ENCODE measurements around the gene PDE4A. TPM values are rescaled to one million over a fixed set of nuclear protein-coding genes. Genes with fewer than 3 reads are reported as not detected.
A peak's percentile ranks its signal among the peaks of the same experiment; 100 is the strongest.
"Not testable (repeated sequence)": the region's sequence is repeated elsewhere in the genome, so short reads cannot be mapped to it uniquely, and the experiment has no call there.

PDE4A gene
- total RNA-seq, 1 donor from 2014 or later = 105 TPM

DNA sequence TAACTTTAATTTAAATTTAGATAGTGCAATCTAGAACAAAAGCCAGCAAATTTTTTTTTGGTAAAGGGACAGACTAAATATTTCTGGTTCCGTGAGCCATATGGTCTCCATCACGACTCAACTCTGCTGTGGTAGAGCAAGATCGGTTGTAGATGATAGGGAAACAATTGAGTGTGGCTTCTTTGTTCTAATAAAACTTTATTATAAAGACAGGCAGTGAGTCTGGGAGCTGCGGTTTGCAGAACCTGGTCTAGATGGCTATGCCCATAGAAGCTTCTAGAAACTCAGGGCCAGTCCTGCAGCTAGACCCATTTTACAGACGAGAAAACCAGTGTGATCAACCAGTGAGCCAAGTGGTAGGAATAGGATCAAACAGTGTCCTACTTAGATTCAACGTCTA is 28.2 kb upstream of the PDE4A start:
- DNase-seq (ENCODE audit: low spot score) = no peak
- H3K4me3 Mint-ChIP-seq (ENCODE audit: low read depth) = no peak overlapping the region
- no peaks in the 10 kb centered on the region for H3K9me3 Mint-ChIP-seq
- H3K27me3 Mint-ChIP-seq (ENCODE audit: low read depth) = no peaks in the 10 kb centered on the region
- H3K27ac Mint-ChIP-seq = no peak overlapping the region
- H3K36me3 Mint-ChIP-seq (ENCODE audit: low read depth) = peaks cover 61% of the 10 kb centered on the region
- intact Hi-C loops (cut with micrococcal nuclease) = no loop called here
- peaks cover 5% of the 10 kb centered on the region for H3K4me1 Mint-ChIP-seq (ENCODE audit: low read depth)

DNA sequence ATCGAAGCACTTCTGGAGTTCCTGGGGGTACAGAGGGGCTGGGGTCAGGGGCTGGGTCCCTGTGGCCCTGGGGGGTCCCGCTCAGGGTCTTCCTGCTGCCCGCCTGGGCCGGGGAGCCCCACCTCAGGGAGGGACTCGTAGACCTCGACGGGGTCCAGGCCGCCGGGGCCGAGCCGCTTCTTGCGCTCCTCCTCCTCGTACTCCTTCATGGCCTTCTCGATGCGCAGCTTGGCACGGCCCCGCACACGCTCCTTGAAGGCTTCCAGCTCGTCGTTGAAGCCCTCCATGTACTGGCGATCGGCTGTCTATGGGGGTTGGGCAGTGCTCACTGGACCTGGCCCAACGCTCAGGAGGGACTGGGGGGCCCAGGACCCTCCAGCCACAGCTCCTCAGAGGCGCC is 27.2 kb upstream of the PDE4A start:
- DNase-seq (ENCODE audit: low spot score) = no peak
- Mint-ChIP-seq H3K27me3 (ENCODE audit: low read depth) (no peaks in the 10 kb centered on the region), H3K36me3 (ENCODE audit: low read depth) (peaks cover 67% of the 10 kb centered on the region), H3K4me1 (ENCODE audit: low read depth) (peaks cover 8% of the 10 kb centered on the region), H3K4me3 (ENCODE audit: low read depth) (no peak overlapping the region), H3K27ac (no peak overlapping the region), H3K9me3 (no peaks in the 10 kb centered on the region)
- intact Hi-C loops (cut with micrococcal nuclease) = no loop called here

DNA sequence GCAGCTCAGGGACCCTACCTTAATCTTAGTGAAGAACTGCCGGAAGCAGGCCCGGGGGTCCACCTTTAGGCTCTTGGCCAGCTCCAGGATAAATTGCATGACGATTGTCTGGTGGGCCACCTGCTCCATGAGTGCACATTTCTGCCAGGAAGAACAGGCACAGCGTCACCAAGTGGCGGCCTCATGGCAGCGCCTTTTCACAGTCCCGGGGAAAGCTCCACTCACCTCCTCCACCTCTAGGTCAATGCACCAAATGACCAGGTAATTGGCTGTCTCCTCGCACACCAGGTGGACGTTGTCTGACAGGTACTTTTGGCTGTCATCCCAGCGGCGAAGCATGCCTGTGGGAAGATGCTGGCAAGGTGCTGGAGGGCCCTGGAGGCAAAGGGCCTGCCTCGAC is 25.3 kb upstream of the PDE4A start:
- H3K4me3 Mint-ChIP-seq (ENCODE audit: low read depth) = no peak overlapping the region
- no peak overlapping the region for H3K27ac Mint-ChIP-seq
- H3K4me1 Mint-ChIP-seq (ENCODE audit: low read depth) = peaks cover 8% of the 10 kb centered on the region
- no peaks in the 10 kb centered on the region for H3K27me3 Mint-ChIP-seq (ENCODE audit: low read depth)
- H3K36me3 Mint-ChIP-seq (ENCODE audit: low read depth) = peaks cover 67% of the 10 kb centered on the region
- H3K9me3 Mint-ChIP-seq = no peaks in the 10 kb centered on the region
- DNase-seq (ENCODE audit: low spot score) = no peak
- intact Hi-C loops (cut with micrococcal nuclease) = no loop called here

DNA sequence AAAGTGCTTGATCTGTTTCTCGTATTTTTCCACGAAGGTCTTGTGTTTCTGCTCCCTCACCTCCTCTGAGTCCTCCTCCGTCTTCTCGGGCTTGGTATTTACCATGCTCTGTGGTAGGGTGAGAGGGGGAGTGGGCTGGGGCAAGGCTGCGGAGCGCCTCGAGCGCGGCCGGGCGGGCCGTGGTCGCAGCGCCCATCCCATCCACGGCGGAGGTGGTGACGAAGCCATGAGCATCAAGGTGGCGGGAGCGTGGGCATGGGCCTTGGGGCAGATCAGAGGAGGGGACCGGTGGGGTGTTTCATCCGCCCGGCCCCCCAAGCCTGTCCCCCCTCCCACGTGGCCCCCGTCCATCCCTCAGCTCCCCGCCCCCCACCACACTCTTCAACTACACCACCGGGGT is 24.9 kb upstream of the PDE4A start:
- DNase-seq (ENCODE audit: low spot score) = no peak
- H3K4me3 Mint-ChIP-seq (ENCODE audit: low read depth) = no peak overlapping the region
- peaks cover 8% of the 10 kb centered on the region for H3K4me1 Mint-ChIP-seq (ENCODE audit: low read depth)
- no peaks in the 10 kb centered on the region for H3K27me3 Mint-ChIP-seq (ENCODE audit: low read depth)
- no peak overlapping the region for H3K27ac Mint-ChIP-seq
- no peaks in the 10 kb centered on the region for H3K9me3 Mint-ChIP-seq
- H3K36me3 Mint-ChIP-seq (ENCODE audit: low read depth) = peaks cover 70% of the 10 kb centered on the region
- intact Hi-C loops (cut with micrococcal nuclease) = no loop called here

DNA sequence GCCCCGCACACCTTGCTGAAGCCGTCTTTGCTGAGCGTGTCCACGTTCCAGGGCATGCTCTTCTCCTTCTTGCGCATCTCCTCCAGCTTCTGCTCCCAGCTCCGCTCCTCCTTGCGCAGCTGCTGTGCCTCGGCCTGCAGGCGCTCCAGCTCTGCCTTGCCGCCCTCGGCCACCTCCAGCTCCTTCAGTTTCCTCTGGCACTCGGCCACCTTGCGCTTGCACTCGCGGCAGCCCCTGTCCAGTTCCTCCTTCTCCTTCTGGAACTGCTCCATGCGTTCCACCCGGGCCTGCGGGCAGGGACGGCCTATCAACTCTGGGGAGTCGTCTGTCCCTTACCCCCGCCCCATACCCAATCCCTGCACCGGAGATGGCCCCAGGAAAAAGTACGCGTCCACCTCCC is 24.4 kb upstream of the PDE4A start:
- DNase-seq (ENCODE audit: low spot score) = no peak
- H3K9me3 Mint-ChIP-seq = no peaks in the 10 kb centered on the region
- no peak overlapping the region for H3K27ac Mint-ChIP-seq
- H3K27me3 Mint-ChIP-seq (ENCODE audit: low read depth) = no peaks in the 10 kb centered on the region
- peaks cover 8% of the 10 kb centered on the region for H3K4me1 Mint-ChIP-seq (ENCODE audit: low read depth)
- H3K36me3 Mint-ChIP-seq (ENCODE audit: low read depth) = peaks cover 66% of the 10 kb centered on the region
- no peak overlapping the region for H3K4me3 Mint-ChIP-seq (ENCODE audit: low read depth)
- intact Hi-C loops (cut with micrococcal nuclease) = no loop called here

DNA sequence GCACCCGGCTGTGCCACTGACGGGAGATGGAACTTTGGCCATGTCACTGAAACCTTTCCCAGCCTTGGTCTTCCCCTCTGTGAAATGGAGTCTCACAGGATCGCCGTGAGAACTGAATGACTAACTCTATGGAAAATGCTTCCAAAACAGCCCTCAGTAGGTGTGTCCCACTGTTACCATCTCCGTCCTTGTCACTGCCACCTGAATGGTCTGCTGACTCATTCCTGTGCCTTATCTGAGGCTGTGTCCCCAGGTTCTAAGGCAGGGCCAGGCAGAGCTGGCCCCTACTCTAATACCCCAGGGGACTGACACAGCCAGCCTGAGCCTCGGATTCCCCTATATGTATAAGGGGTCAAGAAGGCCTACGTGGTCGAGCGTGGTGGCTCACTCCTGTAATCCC is 21.5 kb upstream of the PDE4A start:
- no peaks in the 10 kb centered on the region for H3K9me3 Mint-ChIP-seq
- H3K27ac Mint-ChIP-seq = no peak overlapping the region
- no peak for DNase-seq (ENCODE audit: low spot score)
- no peaks in the 10 kb centered on the region for H3K27me3 Mint-ChIP-seq (ENCODE audit: low read depth)
- peaks cover 19% of the 10 kb centered on the region for H3K4me1 Mint-ChIP-seq (ENCODE audit: low read depth)
- peaks cover 64% of the 10 kb centered on the region for H3K36me3 Mint-ChIP-seq (ENCODE audit: low read depth)
- intact Hi-C loops (cut with micrococcal nuclease) = no loop called here
- no peak overlapping the region for H3K4me3 Mint-ChIP-seq (ENCODE audit: low read depth)

DNA sequence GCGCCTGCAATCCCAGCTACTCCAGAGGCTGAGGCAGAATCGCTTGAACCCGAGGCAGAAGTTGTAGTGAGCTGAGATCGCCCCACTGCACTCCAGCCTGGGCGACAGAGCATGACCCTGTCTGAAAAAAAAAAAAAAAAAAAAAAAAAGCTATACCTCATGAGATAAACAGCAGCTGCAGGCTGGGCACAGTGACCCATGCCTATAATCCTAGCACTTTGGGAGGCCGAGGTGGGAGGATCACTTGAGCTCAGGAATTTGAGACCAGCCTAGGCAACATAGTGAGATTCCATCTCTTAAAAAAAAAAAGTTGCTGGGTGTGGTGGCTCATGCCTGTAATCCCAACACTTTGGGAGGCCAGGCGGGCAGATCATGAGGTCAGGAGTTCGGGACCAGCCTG is 21.0 kb upstream of the PDE4A start:
- H3K4me1 Mint-ChIP-seq (ENCODE audit: low read depth) = peaks cover 19% of the 10 kb centered on the region
- H3K4me3 Mint-ChIP-seq (ENCODE audit: low read depth); H3K9me3 Mint-ChIP-seq; intact Hi-C loops (cut with micrococcal nuclease); H3K27ac Mint-ChIP-seq; DNase-seq (ENCODE audit: low spot score); H3K27me3 Mint-ChIP-seq (ENCODE audit: low read depth): not testable (repeated sequence)
- H3K36me3 Mint-ChIP-seq (ENCODE audit: low read depth) = peaks cover 64% of the 10 kb centered on the region

DNA sequence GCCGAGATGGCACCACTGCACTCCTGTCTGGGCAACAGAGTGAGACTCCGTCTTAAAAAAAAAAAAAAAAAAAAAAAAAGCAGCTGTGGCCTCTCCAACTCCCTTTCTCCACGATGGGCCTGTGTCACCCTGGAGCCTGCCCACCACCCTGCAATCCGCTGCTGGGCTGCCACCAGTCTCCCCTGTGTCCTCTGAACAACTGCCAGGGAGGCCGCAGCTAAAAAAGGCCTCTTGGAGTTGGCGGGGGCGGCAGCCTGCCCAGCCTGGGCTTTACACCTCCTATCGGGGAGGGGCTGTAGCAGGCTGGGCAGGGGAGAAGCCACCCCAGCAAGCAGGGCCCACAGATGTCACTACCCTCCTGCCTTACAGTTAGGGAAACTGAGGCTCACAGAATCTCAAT is 20.5 kb upstream of the PDE4A start:
- H3K9me3 Mint-ChIP-seq = no peaks in the 10 kb centered on the region
- DNase-seq (ENCODE audit: low spot score) = no peak
- intact Hi-C loops (cut with micrococcal nuclease) = loop anchor here (10.0 kb wide), 1 partner anchor 255 kb away; the partner anchor contains the start of gene ILF3
- no peak overlapping the region for H3K4me3 Mint-ChIP-seq (ENCODE audit: low read depth)
- peaks cover 64% of the 10 kb centered on the region for H3K36me3 Mint-ChIP-seq (ENCODE audit: low read depth)
- no peaks in the 10 kb centered on the region for H3K27me3 Mint-ChIP-seq (ENCODE audit: low read depth)
- peaks cover 19% of the 10 kb centered on the region for H3K4me1 Mint-ChIP-seq (ENCODE audit: low read depth)
- no peak overlapping the region for H3K27ac Mint-ChIP-seq

DNA sequence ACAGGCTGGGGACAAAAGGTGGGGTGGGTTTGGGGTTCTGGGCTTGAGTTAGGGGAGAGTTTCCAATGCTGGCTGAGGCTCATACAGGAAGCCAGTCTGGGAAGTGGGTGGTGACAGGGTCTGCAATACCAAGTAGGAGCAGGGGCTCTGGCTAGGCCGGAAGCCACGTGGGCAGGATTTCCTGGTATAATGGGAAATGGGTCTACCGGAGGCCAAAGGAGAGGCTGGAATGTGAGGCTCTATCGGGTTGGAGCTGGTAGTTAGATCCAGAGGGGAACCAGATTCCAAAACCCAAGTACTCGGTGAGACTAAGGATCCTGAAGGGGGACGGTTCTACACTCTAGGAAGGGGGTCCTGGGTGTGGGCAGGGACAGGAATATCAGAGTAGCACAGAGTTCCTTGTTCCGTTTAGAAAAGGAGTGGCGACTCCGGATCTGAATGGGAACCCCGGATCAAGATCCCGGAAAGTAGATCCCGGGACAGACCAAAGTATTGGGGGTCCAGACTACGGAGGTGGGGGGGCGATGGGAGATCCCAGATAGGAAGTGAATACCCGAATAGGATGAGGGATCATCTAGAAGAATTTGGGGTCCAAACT is 17.8 kb upstream of the PDE4A start:
- H3K4me3 Mint-ChIP-seq (ENCODE audit: low read depth) = peak overlapping the region; percentile 96
- no peaks in the 10 kb centered on the region for H3K27me3 Mint-ChIP-seq (ENCODE audit: low read depth)
- intact Hi-C loops (cut with micrococcal nuclease) = loop anchor here (1.0 to 10.0 kb wide), 4 partner anchors 34 to 252 kb away; partner anchors contain the start of genes ILF3 and KRI1
- H3K4me1 Mint-ChIP-seq (ENCODE audit: low read depth) = peaks cover 37% of the 10 kb centered on the region
- DNase-seq (ENCODE audit: low spot score) = no peak
- H3K36me3 Mint-ChIP-seq (ENCODE audit: low read depth) = peaks cover 50% of the 10 kb centered on the region
- H3K27ac Mint-ChIP-seq = peak overlapping the region; percentile 76
- no peaks in the 10 kb centered on the region for H3K9me3 Mint-ChIP-seq

DNA sequence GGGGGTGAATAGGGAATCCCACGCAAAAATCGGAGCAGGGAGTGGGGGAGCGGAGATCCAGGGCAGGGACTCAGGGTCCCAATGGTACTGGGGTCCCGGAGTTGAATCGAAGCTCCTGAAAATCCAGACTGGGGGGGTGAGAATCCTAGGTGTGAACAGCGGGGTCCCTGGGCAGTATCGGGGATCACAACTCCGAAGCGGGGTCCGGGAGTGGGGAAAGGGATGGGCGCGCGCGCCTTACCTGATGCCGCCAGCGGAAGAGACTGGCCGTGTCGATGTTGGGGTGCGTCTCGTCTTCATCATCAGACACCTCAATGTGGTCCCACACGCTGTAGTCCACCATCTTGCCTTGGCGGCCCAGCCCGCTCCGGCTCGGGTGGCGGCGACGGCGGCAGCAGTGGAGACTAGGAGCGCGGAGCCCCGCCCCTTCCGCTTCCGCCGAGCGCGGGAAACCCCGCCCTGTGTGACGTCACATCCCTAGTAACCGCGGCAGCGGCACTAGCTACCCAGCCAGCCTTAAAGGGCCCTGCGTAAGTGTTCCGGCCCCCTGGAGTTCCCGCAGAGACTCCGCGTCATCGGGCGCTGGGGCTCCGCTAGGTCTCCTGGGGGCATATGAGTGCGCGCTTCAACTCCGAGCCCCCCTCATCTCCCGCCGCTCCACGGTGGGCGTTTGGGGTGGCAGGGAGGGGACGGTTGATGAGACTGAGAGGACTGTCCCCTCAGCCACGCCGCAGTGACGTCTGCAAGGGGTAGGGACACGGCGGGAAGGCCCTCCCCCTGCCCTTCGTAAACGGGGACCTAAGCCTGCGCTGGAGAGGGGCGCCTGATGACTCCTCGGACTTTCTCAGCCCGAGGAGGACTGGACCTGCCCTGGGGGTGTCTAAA is 17.0 kb upstream of the PDE4A start, which contains the start of gene CDC37:
Gene CDC37, minus strand, starts transcription at position 406 of the 885 bp plus-strand sequence. Its CDS starts 63 bp downstream, at position 343.
- H3K4me1 Mint-ChIP-seq (ENCODE audit: low read depth) = peaks cover 41% of the 10 kb centered on the region
- H3K36me3 Mint-ChIP-seq (ENCODE audit: low read depth) = peaks cover 43% of the 10 kb centered on the region
- H3K27ac Mint-ChIP-seq = peak within 1 kb of the TSS; percentile 87
- H3K27me3 Mint-ChIP-seq (ENCODE audit: low read depth) = no peaks in the 10 kb centered on the region
- peak; percentile 98 for DNase-seq (ENCODE audit: low spot score)
- H3K9me3 Mint-ChIP-seq = no peaks in the 10 kb centered on the region
- peak within 1 kb of the TSS; percentile 96 for H3K4me3 Mint-ChIP-seq (ENCODE audit: low read depth)
- intact Hi-C loops (cut with micrococcal nuclease) = loop anchor here (1.0 to 10.0 kb wide), 7 partner anchors 9 to 251 kb away; partner anchors contain the start of genes ILF3 and KRI1

DNA sequence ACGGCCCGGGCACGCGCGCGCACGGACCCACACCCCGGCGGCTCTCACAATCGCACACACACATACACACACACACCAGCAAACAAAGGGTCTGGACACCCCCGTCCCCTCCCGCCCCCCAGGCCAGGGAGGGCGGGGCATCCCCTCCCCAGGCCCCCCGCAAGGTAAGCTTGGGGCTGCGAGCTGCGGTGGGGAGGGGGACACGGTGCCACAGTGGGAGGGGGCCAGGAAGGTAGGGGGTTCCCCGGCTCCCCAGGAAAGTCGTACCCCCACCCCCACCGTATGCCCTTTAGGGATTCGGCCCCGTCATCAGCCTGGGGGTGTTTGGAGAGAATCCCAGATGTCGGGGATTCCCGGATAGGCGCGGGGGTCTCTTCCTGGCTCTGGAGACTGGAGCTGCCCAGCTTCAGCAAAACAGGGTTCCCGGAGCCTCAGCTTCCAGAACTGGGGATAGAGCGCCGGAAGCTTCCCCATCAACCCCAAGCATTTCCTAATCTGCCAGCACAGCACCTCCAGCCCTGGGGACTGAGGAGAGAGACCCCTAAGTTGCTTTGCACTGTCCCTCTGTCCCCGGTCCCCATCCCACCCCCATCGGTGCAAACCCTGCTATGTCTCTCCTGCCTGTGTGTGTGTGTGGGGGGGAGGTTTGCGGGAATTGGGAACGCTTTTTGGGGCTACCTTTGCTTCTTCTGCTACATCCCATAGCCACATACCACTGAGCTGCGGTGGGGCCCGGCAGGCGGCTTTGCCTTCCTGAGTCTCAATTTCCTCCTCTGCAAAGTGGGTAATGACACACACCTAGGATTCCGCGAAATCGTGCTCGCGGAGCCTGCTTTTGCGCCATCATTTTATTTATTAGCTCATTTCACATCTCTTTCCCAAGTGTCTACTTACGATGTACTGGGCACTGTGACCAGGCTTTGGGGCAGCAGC is 15.2 kb upstream of the PDE4A start:
- Mint-ChIP-seq H3K27ac (peak overlapping the region; percentile 95), H3K4me1 (ENCODE audit: low read depth) (peaks cover 54% of the 10 kb centered on the region), H3K4me3 (ENCODE audit: low read depth) (peak overlapping the region; percentile 96), H3K27me3 (ENCODE audit: low read depth) (no peaks in the 10 kb centered on the region), H3K36me3 (ENCODE audit: low read depth) (peaks cover 48% of the 10 kb centered on the region), H3K9me3 (no peaks in the 10 kb centered on the region)
- intact Hi-C loops (cut with micrococcal nuclease) = loop anchor here (1.0 to 10.0 kb wide), 5 partner anchors 7 to 298 kb away; partner anchors contain the start of genes ILF3 and PPAN
- peak; percentile 56 for DNase-seq (ENCODE audit: low spot score)

DNA sequence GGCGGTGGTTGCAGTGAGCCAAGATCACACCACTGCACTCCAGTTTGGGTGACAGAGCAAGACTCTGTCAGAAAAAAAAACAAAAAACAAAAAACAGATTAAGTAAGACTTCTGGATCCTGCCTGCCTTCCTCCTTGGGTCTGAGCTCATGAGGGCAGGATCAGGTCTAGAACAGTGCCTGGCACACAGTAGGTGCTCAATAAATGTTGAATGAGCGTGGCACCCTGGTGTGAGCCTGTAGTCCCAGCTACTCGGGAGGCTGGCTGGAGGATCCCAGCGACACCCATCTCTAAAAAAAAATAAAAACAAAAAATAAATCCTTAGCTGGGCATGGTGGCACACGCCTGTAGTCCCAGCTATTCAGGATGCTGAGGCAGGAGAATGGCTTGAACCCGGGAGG is 14.1 kb upstream of the PDE4A start:
- peak overlapping the region; percentile 95 for H3K27ac Mint-ChIP-seq
- peaks cover 59% of the 10 kb centered on the region for H3K4me1 Mint-ChIP-seq (ENCODE audit: low read depth)
- no peaks in the 10 kb centered on the region for H3K9me3 Mint-ChIP-seq
- peak overlapping the region; percentile 96 for H3K4me3 Mint-ChIP-seq (ENCODE audit: low read depth)
- H3K36me3 Mint-ChIP-seq (ENCODE audit: low read depth) = peaks cover 48% of the 10 kb centered on the region
- H3K27me3 Mint-ChIP-seq (ENCODE audit: low read depth) = no peaks in the 10 kb centered on the region
- DNase-seq (ENCODE audit: low spot score) = no peak
- intact Hi-C loops (cut with micrococcal nuclease) = loop anchor here (5.0 to 10.0 kb wide), 2 partner anchors 249 to 299 kb away; partner anchors contain the start of genes ILF3 and PPAN

All from activated T-helper 2 cell treated with anti-CD3 and anti-CD28 coated beads, Interferon-gamma antibody, Interleukin-2, Interleukin-4, amounts not matched to agents 10 μg/mL and 5 μg/mL and 100 μg/mL, durations not matched to agents 14 hours and 24 hours and 36 hours (primary cell).